Stimulated activated CD8-positive, alpha-beta memory T cell treated with anti-CD3 and anti-CD28 coated beads, Interleukin-15, amount 100 ng/mL, for 1 hour (primary cell): ENCODE results near the gene CEP95.
"Not testable (repeated sequence)": the region's sequence is repeated elsewhere in the genome, so short reads cannot be mapped to it uniquely, and the experiment has no call there.

ENCODE experiments used
- DNase-seq: peaks from one replicate; pipeline ENCODE4 v3.0.0-alpha.2; 2020; ENCODE audit warnings: low read depth

CEP95 gene

DNA sequence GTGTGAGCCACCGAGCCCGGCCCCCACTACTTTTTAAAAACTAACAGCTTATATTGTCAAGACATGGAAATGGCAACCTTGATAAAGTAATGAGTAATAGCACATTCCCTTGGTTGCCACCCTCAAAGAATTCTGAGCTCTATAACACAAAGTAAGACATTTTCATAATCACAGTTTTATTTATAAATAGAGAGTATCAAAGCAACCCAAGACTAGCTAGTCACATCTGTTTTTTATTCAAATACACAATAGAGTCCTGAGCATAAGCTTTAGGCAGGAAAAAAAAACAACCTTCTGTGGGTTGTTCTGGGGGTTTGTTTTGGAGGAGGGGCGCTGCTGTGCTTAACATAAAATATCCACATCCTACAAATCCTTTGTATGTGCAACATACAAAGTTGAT is 68.7 kb downstream of the CEP95 start:
- no peak for DNase-seq

DNA sequence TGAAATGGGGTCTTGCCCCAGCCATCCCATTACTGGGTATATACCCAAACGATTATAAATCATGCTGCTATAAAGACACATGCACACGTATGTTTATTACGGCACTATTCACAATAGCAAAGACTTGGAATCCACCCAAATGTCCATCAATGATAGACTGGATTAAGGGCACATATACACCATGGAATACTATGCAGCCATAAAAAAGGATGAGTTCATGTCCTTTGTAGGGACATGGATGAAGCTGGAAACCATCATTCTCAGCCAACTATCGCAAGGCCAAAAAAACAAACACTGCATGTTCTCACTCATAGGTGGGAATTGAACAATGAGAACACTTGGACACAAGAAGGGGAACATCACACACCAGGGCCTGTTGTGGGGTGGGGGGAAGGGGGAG is 70.2 kb downstream of the CEP95 start:
- DNase-seq, result not testable (repeated sequence)

DNA sequence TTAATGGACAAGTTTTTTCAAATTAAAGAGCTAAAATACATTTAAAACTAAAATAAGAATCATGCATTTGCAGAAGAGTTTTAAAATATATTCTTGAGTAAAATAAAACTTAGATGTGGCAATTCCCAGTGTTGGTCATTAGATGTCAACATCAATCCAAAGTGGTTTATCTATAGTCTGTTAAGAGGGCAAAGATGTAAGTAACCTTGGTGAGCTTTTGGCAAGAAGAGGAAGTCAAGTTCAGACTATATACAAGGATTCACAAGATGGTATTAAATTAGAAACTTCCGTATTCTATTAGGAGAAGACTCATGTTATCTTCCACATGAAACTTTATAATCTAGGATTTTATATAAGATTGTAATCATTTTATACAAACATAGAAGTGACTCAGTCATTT is 73.1 kb downstream of the CEP95 start:
- no peak for DNase-seq

DNA sequence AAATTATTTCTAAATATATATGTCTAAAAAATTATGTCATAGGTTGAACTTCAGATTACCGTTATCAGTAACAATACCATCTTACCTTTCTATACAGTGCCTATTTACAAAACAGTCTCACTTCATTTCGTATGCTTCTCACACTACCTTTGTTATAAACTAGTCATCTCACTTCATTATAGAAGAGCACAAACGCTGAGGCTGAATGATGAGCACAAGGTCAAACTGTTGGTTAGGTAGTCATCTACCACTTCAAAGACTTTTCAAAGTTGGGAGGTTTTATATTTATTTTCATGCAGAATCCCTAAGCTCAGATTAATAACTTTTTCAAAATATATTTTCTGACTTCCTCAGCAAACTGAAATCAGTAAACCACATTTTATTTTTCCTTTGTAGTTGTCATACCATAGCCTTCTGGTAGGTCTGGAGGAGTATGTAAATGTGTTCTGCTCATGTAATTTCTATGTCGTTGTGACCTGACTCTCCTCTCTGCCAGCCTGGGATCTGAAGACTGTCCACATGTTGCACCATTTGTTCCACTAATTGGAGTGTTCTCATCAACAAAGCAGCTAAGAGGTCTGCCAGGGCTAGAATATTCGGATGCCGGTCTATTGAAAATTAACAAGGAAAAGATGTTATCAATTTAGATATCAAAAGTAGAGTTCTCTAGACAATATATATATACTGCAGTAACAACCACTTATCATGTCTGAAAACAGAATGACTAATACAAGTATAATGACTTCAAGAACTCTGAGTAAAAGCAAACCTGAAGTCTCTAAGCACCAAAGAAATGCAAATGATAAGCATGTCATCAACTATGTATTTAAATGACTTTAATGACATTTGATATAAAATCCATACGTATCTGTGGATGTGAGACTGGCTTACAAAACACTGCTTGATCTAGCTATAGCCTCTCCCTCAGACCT is 73.9 kb downstream of the CEP95 start:
- no peak for DNase-seq

DNA sequence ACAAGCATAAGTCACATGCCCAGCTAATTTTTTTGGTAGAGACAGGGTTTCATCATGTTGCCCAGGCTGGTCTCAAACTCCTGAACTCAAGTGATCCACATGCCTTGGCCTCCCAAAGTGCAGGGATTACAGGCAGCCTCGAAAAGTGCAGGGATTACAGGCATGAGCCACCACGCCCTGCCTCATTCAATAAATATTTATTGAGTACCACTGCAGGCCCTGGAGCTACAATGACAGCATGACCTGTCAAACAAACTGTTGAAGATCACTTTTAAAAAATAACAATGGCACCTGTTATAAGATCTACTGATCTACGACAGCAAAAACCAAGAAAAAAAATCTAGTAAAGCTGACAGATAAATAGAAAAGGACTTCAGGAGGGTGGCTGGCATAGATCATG is 76.3 kb downstream of the CEP95 start:
- no peak for DNase-seq

DNA sequence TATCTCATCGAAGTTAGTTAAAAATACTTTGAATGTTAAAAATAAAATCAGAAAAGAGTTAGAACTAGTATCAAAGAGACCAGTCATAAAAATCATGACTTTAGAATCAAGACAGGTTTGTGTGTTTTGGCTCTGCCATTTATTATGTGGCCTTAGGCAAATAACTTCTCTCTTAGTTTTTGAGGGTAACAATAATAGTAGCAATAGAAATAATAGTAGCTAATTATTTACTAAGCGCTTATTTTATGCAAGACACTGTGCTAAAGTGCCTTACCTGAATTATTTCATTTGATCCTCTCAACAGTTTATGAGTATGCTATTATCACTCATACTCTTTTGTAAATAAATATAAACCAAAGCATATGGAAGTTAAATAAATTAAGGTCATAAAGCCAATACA is 78.4 kb downstream of the CEP95 start:
- no peak for DNase-seq
